ENCODE results near the gene C6orf141.

The C6orf141 gene

GRCh38 chr6:49550492-49551077 is at the start of gene C6orf141:
TSS of gene C6orf141 (plus strand) at chr6:49550668. CDS start at chr6:49550793, 125 bp downstream.
- no peak for TF ChIP-seq CTCF (IDR thresholded peaks at IDR 0.05; ENCODE audit: insufficient read depth, low read length, poor library complexity, severe bottlenecking)
- Histone ChIP-seq H3K27me3 (replicated peaks; ENCODE audit: control insufficient read depth, insufficient read depth, low read length) (no peaks in the 10 kb centered on the region), H3K4me3 (replicated peaks; ENCODE audit: low read depth, low read length) (peak within 1 kb of the TSS; percentile 19), H3K36me3 (ENCODE audit: control insufficient read depth, insufficient read depth, low read length) (no peaks in the 10 kb centered on the region)
- peak; percentile 28 for DNase-seq (ENCODE audit: extremely low read depth, insufficient read length)

GRCh38 chr6:49504666-49505065 is 45.8 kb upstream of the C6orf141 start:
- no peak for TF ChIP-seq CTCF (IDR thresholded peaks at IDR 0.05; ENCODE audit: insufficient read depth, low read length, poor library complexity, severe bottlenecking)
- Histone ChIP-seq H3K36me3 (ENCODE audit: control insufficient read depth, insufficient read depth, low read length) (no peaks in the 10 kb centered on the region), H3K4me3 (replicated peaks; ENCODE audit: low read depth, low read length) (no peak overlapping the region), H3K27me3 (replicated peaks; ENCODE audit: control insufficient read depth, insufficient read depth, low read length) (no peaks in the 10 kb centered on the region)
- DNase-seq (ENCODE audit: extremely low read depth, insufficient read length), result no peak

- no peak for TF ChIP-seq CTCF (IDR thresholded peaks at IDR 0.05; ENCODE audit: insufficient read depth, low read length, poor library complexity, severe bottlenecking)
- Histone ChIP-seq H3K27me3 (replicated peaks; ENCODE audit: control insufficient read depth, insufficient read depth, low read length) (no peaks in the 10 kb centered on the region), H3K4me3 (replicated peaks; ENCODE audit: low read depth, low read length) (no peak overlapping the region), H3K36me3 (ENCODE audit: control insufficient read depth, insufficient read depth, low read length) (no peaks in the 10 kb centered on the region)
- DNase-seq (ENCODE audit: extremely low read depth, insufficient read length), result no peak
These were observed 43.8 kb upstream of the C6orf141 start for GRCh38 chr6:49506569-49507111.

GRCh38 chr6:49509342-49509741 is 41.1 kb upstream of the C6orf141 start:
- DNase-seq (ENCODE audit: extremely low read depth, insufficient read length), result no peak
- no peak overlapping the region for H3K4me3 ChIP-seq (replicated peaks; ENCODE audit: low read depth, low read length)
- H3K36me3 ChIP-seq (ENCODE audit: control insufficient read depth, insufficient read depth, low read length), result no peaks in the 10 kb centered on the region
- no peaks in the 10 kb centered on the region for H3K27me3 ChIP-seq (replicated peaks; ENCODE audit: control insufficient read depth, insufficient read depth, low read length)
- no peak for TF ChIP-seq CTCF (IDR thresholded peaks at IDR 0.05; ENCODE audit: insufficient read depth, low read length, poor library complexity, severe bottlenecking)

GRCh38 chr6:49513153-49513989 is 37.1 kb upstream of the C6orf141 start:
- no peak for TF ChIP-seq CTCF (IDR thresholded peaks at IDR 0.05; ENCODE audit: insufficient read depth, low read length, poor library complexity, severe bottlenecking)
- no peaks in the 10 kb centered on the region for H3K36me3 ChIP-seq (ENCODE audit: control insufficient read depth, insufficient read depth, low read length)

More at GRCh38 chr6:49513153-49513989, 37.1 kb upstream of the C6orf141 start:
- no peaks in the 10 kb centered on the region for H3K27me3 ChIP-seq (replicated peaks; ENCODE audit: control insufficient read depth, insufficient read depth, low read length)
- H3K4me3 ChIP-seq (replicated peaks; ENCODE audit: low read depth, low read length), result no peak overlapping the region
- DNase-seq (ENCODE audit: extremely low read depth, insufficient read length), result no peak
